GM13977 (cell line): ENCODE measurements around the gene KCNIP1.

Source experiments
- DNase-seq: peaks from one replicate; pipeline ENCODE4 v3.0.0; 2012; ENCODE audit warnings: low spot score
- in situ Hi-C: fragments of 300-500 bp; cut with MboI; formaldehyde crosslinking; loops from one replicate; pipeline ENCODE4 v1.12.0; 2022; ENCODE audit warnings: low sequenced_read_pairs, low pct_unique_long_range_greater_than_20kb, mixed read lengths, inconsistent platforms; ENCODE audit not compliant: unreplicated experiment
- TF ChIP-seq, protein P1 (sequence below): IDR thresholded peaks from 2 replicates; pipeline ENCODE4 v1.5.1; 2012; ENCODE audit warnings: mild to moderate bottlenecking, control low read depth; ENCODE audit not compliant: insufficient read depth; ENCODE audit errors: extremely low read depth, missing control alignments

The KCNIP1 gene

DNA sequence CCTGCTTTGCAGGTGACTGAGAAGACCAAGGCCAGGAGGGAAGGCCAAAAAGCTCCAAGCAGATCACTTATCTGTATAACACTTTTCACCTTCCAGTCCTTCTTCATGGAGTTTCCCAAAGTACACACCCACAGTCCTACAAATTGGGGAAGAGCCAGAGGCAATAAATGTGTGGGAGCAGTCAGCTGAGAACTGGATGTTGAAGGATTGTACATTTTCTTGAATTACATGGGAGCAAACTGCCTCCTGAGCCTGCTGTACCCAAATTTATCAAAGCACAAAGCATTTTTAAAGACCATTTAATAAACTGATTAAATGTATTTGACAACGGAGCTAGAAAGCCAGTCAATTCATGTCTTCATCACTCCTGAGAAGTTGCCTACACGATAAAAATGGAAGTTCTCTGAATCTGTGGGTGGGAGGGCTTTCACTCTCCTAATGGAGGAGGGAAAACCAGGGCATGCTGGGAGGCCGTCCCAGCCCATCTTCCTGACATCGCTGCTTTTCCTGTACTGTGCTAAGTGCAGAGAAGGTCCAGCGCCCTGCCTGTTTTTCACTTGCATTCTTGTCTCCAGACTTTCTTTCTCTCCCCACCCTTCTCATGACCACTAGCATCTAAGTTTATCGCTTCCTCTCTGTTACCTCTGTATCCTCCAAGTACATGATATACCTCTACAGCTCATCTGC, 79.0 kb downstream of the KCNIP1 start:
- DNase-seq = no peak
- TF ChIP-seq, protein P1, sequence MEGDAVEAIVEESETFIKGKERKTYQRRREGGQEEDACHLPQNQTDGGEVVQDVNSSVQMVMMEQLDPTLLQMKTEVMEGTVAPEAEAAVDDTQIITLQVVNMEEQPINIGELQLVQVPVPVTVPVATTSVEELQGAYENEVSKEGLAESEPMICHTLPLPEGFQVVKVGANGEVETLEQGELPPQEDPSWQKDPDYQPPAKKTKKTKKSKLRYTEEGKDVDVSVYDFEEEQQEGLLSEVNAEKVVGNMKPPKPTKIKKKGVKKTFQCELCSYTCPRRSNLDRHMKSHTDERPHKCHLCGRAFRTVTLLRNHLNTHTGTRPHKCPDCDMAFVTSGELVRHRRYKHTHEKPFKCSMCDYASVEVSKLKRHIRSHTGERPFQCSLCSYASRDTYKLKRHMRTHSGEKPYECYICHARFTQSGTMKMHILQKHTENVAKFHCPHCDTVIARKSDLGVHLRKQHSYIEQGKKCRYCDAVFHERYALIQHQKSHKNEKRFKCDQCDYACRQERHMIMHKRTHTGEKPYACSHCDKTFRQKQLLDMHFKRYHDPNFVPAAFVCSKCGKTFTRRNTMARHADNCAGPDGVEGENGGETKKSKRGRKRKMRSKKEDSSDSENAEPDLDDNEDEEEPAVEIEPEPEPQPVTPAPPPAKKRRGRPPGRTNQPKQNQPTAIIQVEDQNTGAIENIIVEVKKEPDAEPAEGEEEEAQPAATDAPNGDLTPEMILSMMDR = no peak
- in situ Hi-C loops = no loop called here

DNA sequence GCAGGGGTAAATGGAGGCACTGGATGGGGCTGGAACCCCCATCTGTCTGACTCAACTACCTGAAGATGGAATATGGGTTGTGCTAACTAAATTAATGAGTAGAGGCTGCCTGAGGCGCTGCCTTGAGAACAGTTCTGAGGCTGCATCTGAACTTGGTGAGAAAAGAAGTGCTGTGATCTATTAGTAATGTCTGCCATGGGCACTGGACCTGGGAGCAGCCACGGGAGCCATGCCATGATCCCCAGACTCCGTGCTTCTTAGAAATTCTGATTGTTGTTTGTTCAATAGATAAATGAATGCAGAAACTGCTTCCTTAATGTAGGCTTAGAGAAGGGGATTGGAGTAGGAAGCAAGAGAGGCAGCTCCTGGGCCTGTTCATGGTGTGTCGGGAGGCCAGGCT, 80.2 kb downstream of the KCNIP1 start:
- in situ Hi-C loops = no loop called here

DNA sequence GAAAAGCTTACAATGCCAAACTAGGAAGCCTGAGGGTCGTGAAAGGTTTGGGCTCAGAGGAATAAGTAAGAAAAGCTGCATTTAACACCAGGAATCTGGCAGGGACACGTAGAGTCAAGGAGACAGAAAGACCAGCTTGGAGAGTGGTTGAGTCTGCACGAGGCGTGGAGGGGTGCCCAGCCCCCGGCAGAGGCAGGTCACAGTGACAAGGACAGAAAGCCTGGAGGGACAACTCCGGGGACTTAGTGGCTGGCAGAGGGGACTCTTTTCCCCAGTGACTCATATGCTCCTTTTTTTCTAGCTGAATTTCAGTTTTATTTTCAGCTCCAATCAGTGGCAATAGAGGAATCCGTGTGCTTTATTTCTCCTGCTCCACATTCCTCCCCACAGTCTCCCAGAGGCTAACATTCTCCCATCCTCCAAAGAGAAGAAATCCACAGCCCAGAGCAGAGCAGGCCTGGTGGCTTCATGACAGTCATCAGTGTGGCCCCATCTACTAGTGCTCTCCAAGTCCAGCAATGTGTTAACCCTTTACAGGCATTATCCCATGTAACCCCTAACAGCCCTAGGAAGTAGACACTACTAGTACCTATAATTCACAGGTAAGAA, 80.7 kb downstream of the KCNIP1 start:
- in situ Hi-C loops = no loop called here
- TF ChIP-seq, protein P1 = no peak

More for the DNA sequence above, 80.2 kb downstream of the KCNIP1 start:
- DNase-seq = no peak
- TF ChIP-seq, protein P1 = no peak

DNA sequence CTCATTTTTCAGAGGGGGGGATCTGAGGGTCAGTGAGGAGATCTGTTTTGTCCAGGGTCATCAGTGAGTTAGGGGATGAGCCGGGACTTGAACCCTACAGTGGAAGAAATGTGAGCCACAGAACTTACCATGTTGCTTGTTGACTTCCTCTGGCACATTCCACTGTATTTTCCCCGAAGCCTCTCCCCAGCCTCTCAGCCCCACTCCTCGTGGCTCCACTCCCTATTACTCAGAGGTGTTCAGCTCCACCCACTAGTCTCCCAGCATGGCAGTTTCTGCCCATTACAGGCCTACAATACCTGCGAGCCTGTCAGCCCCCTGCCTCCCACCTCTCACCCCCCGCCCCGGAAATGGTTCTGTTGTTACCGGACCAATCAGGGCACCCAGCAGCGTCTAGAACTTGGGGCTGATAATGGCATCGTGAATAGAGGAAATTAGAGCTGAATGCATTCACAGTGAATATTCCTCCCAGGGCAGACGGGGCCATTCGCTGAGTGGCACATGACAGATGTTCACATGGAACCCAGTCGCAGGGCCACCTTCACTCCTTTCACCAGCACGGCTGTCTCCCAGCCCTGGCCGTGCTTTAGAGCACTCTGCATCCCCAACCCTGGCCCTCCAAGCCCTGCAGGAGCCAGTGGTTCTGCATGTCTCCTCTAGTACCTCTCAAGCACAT, 81.6 kb downstream of the KCNIP1 start:
- in situ Hi-C loops = no loop called here
- TF ChIP-seq, protein P1 = no peak
- no peak for DNase-seq

More for the DNA sequence above, 80.7 kb downstream of the KCNIP1 start:
- DNase-seq = no peak

DNA sequence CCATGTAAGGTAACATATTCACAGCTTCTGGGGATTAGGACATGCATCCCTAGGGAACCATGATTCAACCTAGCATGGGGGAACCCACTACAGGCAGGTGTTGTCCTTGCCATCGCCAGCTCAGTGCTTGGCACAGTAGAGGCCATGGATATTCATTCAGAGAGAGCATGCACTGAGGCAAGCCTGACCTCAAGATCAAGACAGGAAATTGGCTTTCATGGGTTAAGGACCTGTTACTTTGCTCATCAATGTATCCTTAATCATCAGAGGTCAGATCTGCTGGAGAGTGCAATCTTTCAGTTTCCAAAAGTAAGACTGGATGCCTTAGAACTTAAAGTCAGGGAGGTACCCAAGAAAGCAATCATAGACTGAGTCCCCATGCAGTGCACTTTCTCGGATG, 84.0 kb downstream of the KCNIP1 start:
- no peak for DNase-seq
- TF ChIP-seq, protein P1 = no peak
- in situ Hi-C loops = no loop called here

DNA sequence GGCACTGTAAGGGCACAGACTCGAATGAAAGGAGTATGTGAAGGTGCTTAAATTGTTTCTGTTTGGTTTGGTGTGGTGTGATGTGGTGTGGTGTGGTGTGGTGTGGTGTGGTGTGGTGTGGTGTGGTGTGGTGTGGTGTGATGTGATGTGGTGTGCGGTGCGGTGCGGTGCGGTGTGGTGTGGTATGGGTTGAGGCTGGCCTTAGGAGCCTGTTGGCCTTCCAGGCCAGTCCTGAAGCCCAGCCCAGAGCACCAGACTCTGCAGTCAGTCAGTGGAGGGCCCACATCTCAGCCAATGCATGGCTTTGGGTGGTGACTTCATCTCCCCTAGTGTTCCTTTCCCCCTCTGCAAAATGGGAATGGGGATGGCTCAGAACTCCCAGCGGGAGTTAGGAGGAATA, 85.8 kb downstream of the KCNIP1 start:
- in situ Hi-C loops = no loop called here
- no peak for DNase-seq
- TF ChIP-seq, protein P1 = no peak
